HepG2 (cell line): ENCODE results near the gene SECTM1. TPM values are rescaled to one million over a fixed set of nuclear protein-coding genes. Genes with fewer than 3 reads are reported as not detected.
A peak's percentile ranks its signal among the peaks of the same experiment; 100 is the strongest.

ENCODE experiments used
- AGO1 ChIP-seq: fragments of 200-400 bp; formaldehyde crosslinking; IDR thresholded peaks from 2 replicates; pipeline ENCODE4 v1.6.1; 2017; ENCODE audit warnings: mild to moderate bottlenecking, low read depth, low read length, moderate library complexity; ENCODE audit not compliant: poor library complexity, severe bottlenecking
- ATRX ChIP-seq: sonication (generic); formaldehyde crosslinking; IDR thresholded peaks from 2 replicates; pipeline ENCODE4 v1.4.0; 2020; ENCODE audit warnings: missing genetic modification reagents, borderline replicate concordance
- FOXA1 ChIP-seq, 2 experiments: fragments of 450-650 bp in 1 of 2; sonication (generic) in 1 of 2; formaldehyde crosslinking in 1 of 2; IDR thresholded peaks; 2 replicates each; pipeline versions ENCODE4 v1.4.0 to v1.6.1; 2016 to 2020; ENCODE audit warnings: missing genetic modification reagents in 1 of 2
- FOXK1 ChIP-seq: sonication (generic); formaldehyde crosslinking; IDR thresholded peaks from 2 replicates; pipeline ENCODE4 v1.4.0; 2020; ENCODE audit warnings: low read depth, missing genetic modification reagents, borderline replicate concordance
- HIVEP1 ChIP-seq: sonication (generic); formaldehyde crosslinking; IDR thresholded peaks from 2 replicates; pipeline ENCODE4 v1.4.0; 2020; ENCODE audit warnings: mild to moderate bottlenecking, missing genetic modification reagents
- JUND ChIP-seq: sonication (generic); formaldehyde crosslinking; IDR thresholded peaks from 2 replicates; pipeline ENCODE4 v1.8.0; 2022; ENCODE audit warnings: mild to moderate bottlenecking, missing genetic modification reagents
- KAT8 ChIP-seq: IDR thresholded peaks from 2 replicates; pipeline ENCODE4 v1.6.1; 2016; ENCODE audit warnings: missing genetic modification reagents, missing compliant biosample characterization
- MBD4 ChIP-seq: IDR thresholded peaks from 2 replicates; pipeline ENCODE4 v1.6.1; 2012; ENCODE audit warnings: low read length, inconsistent platforms, borderline replicate concordance
- NFIB ChIP-seq: sonication (generic); formaldehyde crosslinking; IDR thresholded peaks from 2 replicates; pipeline ENCODE4 v1.9.0; 2021; ENCODE audit warnings: missing genetic modification reagents, mild to moderate bottlenecking, borderline replicate concordance
- PHB2 ChIP-seq: fragments of 450-650 bp; IDR thresholded peaks from 2 replicates; pipeline ENCODE4 v1.6.1; 2018; ENCODE audit not compliant: partially characterized antibody
- POLR2AphosphoS2 ChIP-seq: IDR thresholded peaks from 2 replicates; pipeline ENCODE4 v1.6.1; 2011; ENCODE audit warnings: low read depth, low read length, improper control_type of control experiment
- PRDM10 ChIP-seq: sonication (generic); formaldehyde crosslinking; IDR thresholded peaks from 2 replicates; pipeline ENCODE4 v1.4.0; 2020; ENCODE audit warnings: low read depth, missing genetic modification reagents
- PREB ChIP-seq: sonication (generic); formaldehyde crosslinking; IDR thresholded peaks from 2 replicates; pipeline ENCODE4 v1.4.0; 2020; ENCODE audit warnings: missing genetic modification reagents
- PTBP1 ChIP-seq: fragments of 200-400 bp; formaldehyde crosslinking; IDR thresholded peaks from 2 replicates; pipeline ENCODE4 v1.6.1; 2018; ENCODE audit warnings: low read length, low read depth; ENCODE audit not compliant: poor library complexity, severe bottlenecking
- RFX5 ChIP-seq: IDR thresholded peaks from 2 replicates; pipeline ENCODE4 v1.6.1; 2011; ENCODE audit warnings: low read depth, low read length, improper control_type of control experiment
- ZGPAT ChIP-seq: IDR thresholded peaks from 2 replicates; pipeline ENCODE4 v1.6.1; 2016; ENCODE audit warnings: mild to moderate bottlenecking
- ZNF329 ChIP-seq: sonication (generic); formaldehyde crosslinking; IDR thresholded peaks from 2 replicates; pipeline ENCODE4 v1.9.0; 2021; ENCODE audit warnings: low read depth, mild to moderate bottlenecking, missing genetic modification reagents
- ZNF850 ChIP-seq: sonication (generic); formaldehyde crosslinking; conservative IDR thresholded peaks from 2 replicates; pipeline ENCODE4 v1.9.0; 2021; ENCODE audit warnings: mild to moderate bottlenecking, missing genetic modification reagents
- ZSCAN31 ChIP-seq: sonication (generic); formaldehyde crosslinking; IDR thresholded peaks from 2 replicates; pipeline ENCODE4 v1.5.0; 2020; ENCODE audit warnings: low read depth, mild to moderate bottlenecking, missing genetic modification reagents
- polyA plus RNA-seq, 8 experiments: library from polyadenylated mRNA; depleted of rRNA in 3 of 8; stranded (reverse) in 7 of 8; unstranded in 1 of 8; fragments of >200 nt; fragmentation: Illumina TruSeq in 4 of 8; extraction: Trizol in 4 of 8; gene quantifications; 2 replicates each; pipeline versions ENCODE4 v1.2.1 to v1.2.3, GENCODE V29; 2011 to 2016; ENCODE audit warnings: low read depth in 4 of 8, missing spikeins in 1 of 8, mixed read lengths in 1 of 8; ENCODE audit not compliant: insufficient read depth in 1 of 8
- total RNA-seq, 5 experiments: library from RNA; depleted of rRNA; stranded (reverse); fragments of >200 nt; fragmentation: Illumina TruSeq; extraction: Trizol; gene quantifications; 2 replicates each; pipeline ENCODE4 v1.2.3, GENCODE V29; 2016; ENCODE audit warnings: low read depth in 1 of 5
- TF ChIP-seq, protein P1 (sequence below): sonication (generic); formaldehyde crosslinking; IDR thresholded peaks from 2 replicates; pipeline ENCODE4 v1.4.0; 2020; ENCODE audit warnings: missing genetic modification reagents, mild to moderate bottlenecking, borderline replicate concordance

Gene SECTM1
- total and polyA plus RNA-seq, 2 of the 13 experiments (the other 11 are each of a cell fraction or from before 2014, with no cell fraction given): 3.5 to 5.3 TPM

- TF ChIP-seq PREB (CRISPR knock-in tag) (no peak), MBD4 (no peak), ZNF329 (CRISPR knock-in tag) (no peak), AGO1 (peak; percentile 78), JUND (CRISPR knock-in tag) (no peak), PRDM10 (CRISPR knock-in tag) (no peak), ZSCAN31 (no peak), ZGPAT (CRISPR knock-in tag) (peak; percentile 57; the same call in 1 of the 2 replicates), PHB2 (no peak), FOXK1 (no peak), HIVEP1 (peak; percentile 92), FOXA1 (IDR thresholded peaks at IDR 0.05) (no peak), FOXA1 (CRISPR knock-in tag; IDR thresholded peaks at IDR 0.05) (no peak), ATRX (CRISPR knock-in tag) (0 out of 2 replicates have a peak, but pooled peaks have one; percentile 47), ZNF850 (CRISPR knock-in tag) (no peak), POLR2AphosphoS2 (no peak), NFIB (CRISPR knock-in tag) (no peak), PTBP1 (peak; percentile 6), RFX5 (no peak), KAT8 (CRISPR knock-in tag) (peak; percentile 32; the same call in 1 of the 2 replicates)
- TF ChIP-seq, protein P1, sequence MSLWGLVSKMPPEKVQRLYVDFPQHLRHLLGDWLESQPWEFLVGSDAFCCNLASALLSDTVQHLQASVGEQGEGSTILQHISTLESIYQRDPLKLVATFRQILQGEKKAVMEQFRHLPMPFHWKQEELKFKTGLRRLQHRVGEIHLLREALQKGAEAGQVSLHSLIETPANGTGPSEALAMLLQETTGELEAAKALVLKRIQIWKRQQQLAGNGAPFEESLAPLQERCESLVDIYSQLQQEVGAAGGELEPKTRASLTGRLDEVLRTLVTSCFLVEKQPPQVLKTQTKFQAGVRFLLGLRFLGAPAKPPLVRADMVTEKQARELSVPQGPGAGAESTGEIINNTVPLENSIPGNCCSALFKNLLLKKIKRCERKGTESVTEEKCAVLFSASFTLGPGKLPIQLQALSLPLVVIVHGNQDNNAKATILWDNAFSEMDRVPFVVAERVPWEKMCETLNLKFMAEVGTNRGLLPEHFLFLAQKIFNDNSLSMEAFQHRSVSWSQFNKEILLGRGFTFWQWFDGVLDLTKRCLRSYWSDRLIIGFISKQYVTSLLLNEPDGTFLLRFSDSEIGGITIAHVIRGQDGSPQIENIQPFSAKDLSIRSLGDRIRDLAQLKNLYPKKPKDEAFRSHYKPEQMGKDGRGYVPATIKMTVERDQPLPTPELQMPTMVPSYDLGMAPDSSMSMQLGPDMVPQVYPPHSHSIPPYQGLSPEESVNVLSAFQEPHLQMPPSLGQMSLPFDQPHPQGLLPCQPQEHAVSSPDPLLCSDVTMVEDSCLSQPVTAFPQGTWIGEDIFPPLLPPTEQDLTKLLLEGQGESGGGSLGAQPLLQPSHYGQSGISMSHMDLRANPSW: 0 out of 2 replicates have a peak, but pooled peaks have one; percentile 62
Observed at GRCh38 chr17:82317394-82318168, 16.0 kb downstream of the SECTM1 start, which contains the start of gene CD7 (continued).
